ENCODE data around the gene LY6G5B.

LY6G5B gene

GRCh38 chr6:31718265-31718664 lies 48.5 kb downstream of the LY6G5B start:
- no peak for DNase-seq

- no peak for DNase-seq
Measured at GRCh38 chr6:31719001-31719400, 49.2 kb downstream of the LY6G5B start.

- no peak for DNase-seq
Measured at GRCh38 chr6:31720196-31720770, 50.5 kb downstream of the LY6G5B start.

- DNase-seq, result no peak
Measured at GRCh38 chr6:31721351-31722020, 51.7 kb downstream of the LY6G5B start, which contains the start of gene LY6G6C. TSS of gene LY6G6C (minus strand) at chr6:31721746. CDS start at chr6:31721679, 67 bp downstream.

GRCh38 chr6:31722173-31722572 lies 52.4 kb downstream of the LY6G5B start:
- no peak for DNase-seq
